Astrocyte (in vitro differentiated cells and primary cell): ENCODE results near the gene CACHD1. TPM values are rescaled to one million over a fixed set of nuclear protein-coding genes. Genes with fewer than 3 reads are reported as not detected.

ENCODE experiments used
- DNase-seq: peaks from one replicate; pipeline ENCODE4 v3.0.0-alpha.2; 2010; ENCODE audit warnings: low read depth
- FAIRE-seq: peaks from 2 replicates; lab custom pipeline; 2011; peaks lifted over from hg19 to GRCh38; lab: Jason Lieb, UNC
- H2AFZ ChIP-seq: 2 replicates; pipeline ENCODE4 v1.6.0; 2012; ENCODE audit warnings: low read depth, low read length, inconsistent platforms
- H3K27ac ChIP-seq: 2 replicates; pipeline ENCODE4 v1.5.1; 2011; ENCODE audit warnings: low read depth, low read length, inconsistent platforms
- H3K27me3 ChIP-seq: 2 replicates; pipeline ENCODE4 v1.6.0; 2011; ENCODE audit warnings: low read length, inconsistent platforms; ENCODE audit not compliant: insufficient read depth
- H3K36me3 ChIP-seq: 2 replicates; pipeline ENCODE4 v1.5.1; 2011; ENCODE audit warnings: low read length, inconsistent platforms; ENCODE audit not compliant: insufficient read depth
- H3K4me1 ChIP-seq: 2 replicates; pipeline ENCODE4 v1.5.1; 2011; ENCODE audit warnings: low read length, inconsistent platforms; ENCODE audit not compliant: insufficient read depth
- H3K4me2 ChIP-seq: 2 replicates; pipeline ENCODE4 v1.6.0; 2012; ENCODE audit warnings: low read length, inconsistent platforms
- H3K4me3 ChIP-seq: 2 replicates; pipeline ENCODE4 v1.5.1; 2011; ENCODE audit warnings: low read depth, mild to moderate bottlenecking, low read length, inconsistent platforms; ENCODE audit not compliant: insufficient read depth
- H3K79me2 ChIP-seq: 2 replicates; pipeline ENCODE4 v1.6.0; 2012; ENCODE audit warnings: mild to moderate bottlenecking, low read length, inconsistent platforms; ENCODE audit not compliant: insufficient read depth
- H3K9ac ChIP-seq: 2 replicates; pipeline ENCODE4 v1.6.0; 2012; ENCODE audit warnings: mild to moderate bottlenecking, low read length, inconsistent platforms
- H3K9me3 ChIP-seq: 2 replicates; pipeline ENCODE4 v1.5.1; 2012; ENCODE audit warnings: low read depth, mild to moderate bottlenecking, low read length, inconsistent platforms; ENCODE audit not compliant: insufficient read depth
- H4K20me1 ChIP-seq: 2 replicates; pipeline ENCODE4 v1.6.0; 2012; ENCODE audit warnings: low read length, inconsistent platforms; ENCODE audit not compliant: insufficient read depth
- H3K27ac Mint-ChIP-seq: one replicate; pipeline ENCODE4 v1.8.0; 2021; ENCODE audit warnings: mild to moderate bottlenecking, mixed read lengths; ENCODE audit not compliant: unreplicated experiment
- H3K27me3 Mint-ChIP-seq: one replicate; pipeline ENCODE4 v1.8.0; 2021; ENCODE audit warnings: low read depth, mixed read lengths; ENCODE audit not compliant: unreplicated experiment
- H3K36me3 Mint-ChIP-seq: one replicate; pipeline ENCODE4 v1.8.0; 2021; ENCODE audit warnings: low read depth, mixed read lengths; ENCODE audit not compliant: unreplicated experiment
- H3K4me1 Mint-ChIP-seq: one replicate; pipeline ENCODE4 v1.8.0; 2021; ENCODE audit warnings: low read depth, mixed read lengths; ENCODE audit not compliant: unreplicated experiment
- H3K4me3 Mint-ChIP-seq: one replicate; pipeline ENCODE4 v1.8.0; 2021; ENCODE audit warnings: mild to moderate bottlenecking, moderate library complexity, mixed read lengths; ENCODE audit not compliant: unreplicated experiment
- H3K9me3 Mint-ChIP-seq: one replicate; pipeline ENCODE4 v1.8.0; 2021; ENCODE audit warnings: mild to moderate bottlenecking, mixed read lengths; ENCODE audit not compliant: unreplicated experiment
- EZH2 ChIP-seq: IDR thresholded peaks from 2 replicates; pipeline ENCODE4 v1.6.1; 2012; ENCODE audit warnings: mild to moderate bottlenecking, low read length, inconsistent platforms; ENCODE audit not compliant: insufficient read depth
- total RNA-seq: library from RNA; stranded (reverse); gene quantifications from 2 replicates; pipeline ENCODE4 v1.2.1, GENCODE V29; 2021
- TF ChIP-seq, protein P1 (sequence below): IDR thresholded peaks from 2 replicates; pipeline ENCODE4 v1.5.1; 2011; ENCODE audit warnings: low read depth, mild to moderate bottlenecking, inconsistent platforms, low read length, moderate library complexity; ENCODE audit not compliant: insufficient read depth

CACHD1 gene
- total RNA-seq, 1 donor from 2014 or later: 21.2 TPM

DNA sequence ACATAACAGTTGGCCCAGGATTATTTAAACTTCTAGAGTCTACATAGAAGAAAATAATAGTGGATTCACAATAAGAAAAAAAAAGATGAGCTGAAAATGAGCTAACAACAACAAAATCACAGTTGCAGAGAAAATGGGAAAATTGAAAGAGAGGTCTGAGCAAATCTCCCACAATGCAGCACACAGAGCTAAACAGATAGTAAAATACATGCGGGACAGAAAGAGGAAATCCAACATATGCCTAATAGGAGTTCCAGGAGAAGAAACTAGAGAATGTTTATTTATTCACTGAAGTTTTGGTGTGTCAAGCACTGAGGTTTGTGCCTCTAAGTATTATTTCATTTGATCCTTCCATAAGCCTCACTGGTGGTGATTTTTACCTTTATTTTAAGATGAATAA lies 45.5 kb upstream of the CACHD1 start:
- Mint-ChIP-seq H3K4me1 (peaks cover 9% of the 10 kb centered on the region), H3K27ac (no peak overlapping the region), H3K27me3 (no peaks in the 10 kb centered on the region), H3K36me3 (no peaks in the 10 kb centered on the region), H3K9me3 (no peaks in the 10 kb centered on the region), H3K4me3 (no peak overlapping the region)
- no peaks in the 10 kb centered on the region for H3K27me3 ChIP-seq
- DNase-seq (no peak), FAIRE-seq (no peak)
- H3K79me2 ChIP-seq: no peaks in the 10 kb centered on the region
- no peak overlapping the region for H3K9ac ChIP-seq
- H3K36me3 ChIP-seq: no peaks in the 10 kb centered on the region
- no peak overlapping the region for H2AFZ ChIP-seq
- H3K4me1 ChIP-seq: no peaks in the 10 kb centered on the region
- H3K27ac ChIP-seq: no peak overlapping the region
- no peak overlapping the region for H3K4me2 ChIP-seq
- H3K4me3 ChIP-seq: no peak overlapping the region
- H4K20me1 ChIP-seq: no peaks in the 10 kb centered on the region
- no peak for TF ChIP-seq EZH2
- TF ChIP-seq, protein P1, sequence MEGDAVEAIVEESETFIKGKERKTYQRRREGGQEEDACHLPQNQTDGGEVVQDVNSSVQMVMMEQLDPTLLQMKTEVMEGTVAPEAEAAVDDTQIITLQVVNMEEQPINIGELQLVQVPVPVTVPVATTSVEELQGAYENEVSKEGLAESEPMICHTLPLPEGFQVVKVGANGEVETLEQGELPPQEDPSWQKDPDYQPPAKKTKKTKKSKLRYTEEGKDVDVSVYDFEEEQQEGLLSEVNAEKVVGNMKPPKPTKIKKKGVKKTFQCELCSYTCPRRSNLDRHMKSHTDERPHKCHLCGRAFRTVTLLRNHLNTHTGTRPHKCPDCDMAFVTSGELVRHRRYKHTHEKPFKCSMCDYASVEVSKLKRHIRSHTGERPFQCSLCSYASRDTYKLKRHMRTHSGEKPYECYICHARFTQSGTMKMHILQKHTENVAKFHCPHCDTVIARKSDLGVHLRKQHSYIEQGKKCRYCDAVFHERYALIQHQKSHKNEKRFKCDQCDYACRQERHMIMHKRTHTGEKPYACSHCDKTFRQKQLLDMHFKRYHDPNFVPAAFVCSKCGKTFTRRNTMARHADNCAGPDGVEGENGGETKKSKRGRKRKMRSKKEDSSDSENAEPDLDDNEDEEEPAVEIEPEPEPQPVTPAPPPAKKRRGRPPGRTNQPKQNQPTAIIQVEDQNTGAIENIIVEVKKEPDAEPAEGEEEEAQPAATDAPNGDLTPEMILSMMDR: no peak
- H3K9me3 ChIP-seq: no peaks in the 10 kb centered on the region

DNA sequence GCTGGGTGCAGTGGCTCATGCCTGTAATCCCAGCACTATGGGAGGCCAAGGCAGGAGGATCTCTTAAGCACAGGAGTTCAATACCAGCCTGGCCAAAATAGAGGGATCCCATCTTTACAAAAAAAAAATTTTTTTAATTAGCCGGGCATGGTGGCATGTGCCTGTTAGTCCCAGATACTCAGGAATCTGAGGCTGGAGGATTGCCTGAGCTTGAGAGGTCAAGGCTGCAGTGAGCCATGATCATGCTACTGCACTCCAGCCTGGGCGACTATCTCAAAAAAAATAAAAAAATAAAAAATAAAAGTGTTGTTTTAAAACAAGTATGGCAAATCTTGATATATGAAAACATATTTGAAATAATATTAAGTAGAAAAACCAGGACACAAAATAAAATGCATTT lies 44.4 kb upstream of the CACHD1 start:
- TF ChIP-seq, protein P1: no peak
- TF ChIP-seq EZH2: no peak

DNA sequence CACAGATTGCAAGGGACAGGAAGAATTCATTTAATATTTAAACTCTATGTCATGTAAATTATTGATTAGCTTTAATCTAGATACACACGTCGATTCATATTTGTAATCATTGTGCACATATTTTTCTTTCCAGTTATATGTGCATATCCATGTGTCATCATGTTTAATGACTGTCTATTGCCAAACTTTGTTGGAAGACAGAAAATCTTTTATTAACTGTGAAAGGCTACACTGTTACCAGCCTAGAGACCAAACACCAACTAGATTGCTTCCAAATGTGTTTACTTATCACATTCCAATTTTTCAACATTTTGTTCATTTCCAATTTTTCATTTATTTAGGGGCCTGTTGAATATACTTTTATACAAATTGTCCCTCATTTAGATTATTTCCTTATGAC lies 43.2 kb upstream of the CACHD1 start:
- FAIRE-seq: no peak
- Histone ChIP-seq H3K9me3 (no peaks in the 10 kb centered on the region), H3K27ac (no peak overlapping the region), H3K4me3 (no peak overlapping the region), H2AFZ (no peak overlapping the region), H3K9ac (no peak overlapping the region), H3K27me3 (no peaks in the 10 kb centered on the region), H3K4me2 (no peak overlapping the region), H3K79me2 (no peaks in the 10 kb centered on the region), H3K4me1 (no peaks in the 10 kb centered on the region), H4K20me1 (no peaks in the 10 kb centered on the region), H3K36me3 (no peaks in the 10 kb centered on the region)
- no peak for TF ChIP-seq EZH2
- TF ChIP-seq, protein P1: no peak
- no peak for DNase-seq
- Mint-ChIP-seq H3K4me1 (peaks cover 5% of the 10 kb centered on the region), H3K27me3 (no peaks in the 10 kb centered on the region), H3K36me3 (no peaks in the 10 kb centered on the region), H3K9me3 (no peaks in the 10 kb centered on the region), H3K4me3 (no peak overlapping the region), H3K27ac (no peak overlapping the region)

More for the DNA sequence above, 44.4 kb upstream of the CACHD1 start:
- no peaks in the 10 kb centered on the region for H3K79me2 ChIP-seq
- no peaks in the 10 kb centered on the region for H4K20me1 ChIP-seq
- Mint-ChIP-seq H3K27ac (no peak overlapping the region), H3K4me1 (peaks cover 9% of the 10 kb centered on the region), H3K36me3 (no peaks in the 10 kb centered on the region), H3K27me3 (no peaks in the 10 kb centered on the region), H3K4me3 (no peak overlapping the region), H3K9me3 (no peaks in the 10 kb centered on the region)
- H3K9me3 ChIP-seq: no peaks in the 10 kb centered on the region
- no peaks in the 10 kb centered on the region for H3K27me3 ChIP-seq
- H3K4me2 ChIP-seq: no peak overlapping the region
- H2AFZ ChIP-seq: no peak overlapping the region
- no peak for DNase-seq
- no peak for FAIRE-seq
- H3K4me1 ChIP-seq: no peaks in the 10 kb centered on the region
- H3K36me3 ChIP-seq: no peaks in the 10 kb centered on the region
- no peak overlapping the region for H3K4me3 ChIP-seq
- no peak overlapping the region for H3K9ac ChIP-seq
- no peak overlapping the region for H3K27ac ChIP-seq
